ENCODE measurements around the gene RPS19.

The RPS19 gene

DNA sequence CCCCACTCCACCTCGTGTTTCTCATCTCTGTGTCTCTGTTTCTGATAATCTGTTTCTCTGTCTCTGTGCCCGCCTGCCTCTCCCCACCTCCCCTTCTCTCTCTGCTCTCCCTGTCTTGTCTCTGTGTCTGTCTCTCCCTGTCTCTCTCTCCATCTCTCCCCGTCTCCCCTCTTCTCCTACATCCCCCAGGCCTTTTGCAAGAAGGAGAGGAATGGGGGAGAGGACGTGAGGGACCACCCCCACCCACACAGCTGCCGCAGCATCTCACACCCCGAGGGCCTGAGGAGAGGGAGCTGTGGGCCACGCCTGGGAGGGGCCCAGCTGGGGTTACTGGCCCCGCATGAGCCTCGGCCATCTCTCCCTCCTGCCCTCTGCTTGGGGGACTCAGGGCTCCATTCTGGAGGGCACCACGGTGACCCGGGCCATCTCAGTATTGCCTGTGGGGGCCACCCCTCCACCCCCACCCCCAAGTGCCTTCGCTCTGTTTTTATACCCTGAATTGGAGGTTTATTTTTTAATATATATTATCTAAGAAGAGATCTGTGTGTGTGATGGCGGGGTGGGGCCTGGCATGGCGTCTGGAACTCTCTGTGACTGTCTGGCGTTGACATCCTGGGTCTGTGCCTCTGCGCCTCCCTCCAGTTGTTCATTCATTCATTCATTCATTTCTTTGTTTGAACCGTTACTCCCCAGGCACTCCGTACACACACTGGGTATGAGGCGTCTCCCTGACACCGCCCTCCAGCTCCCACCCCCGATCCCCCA lies 47.0 kb downstream of the RPS19 start:
- TF ChIP-seq CTCF (conservative IDR thresholded peaks at IDR 0.05; ENCODE audit: low read depth, low read length) = no peak
- no peak overlapping the region for H3K4me3 ChIP-seq (ENCODE audit: low read depth, low read length)
- DNase-seq (ENCODE audit: low read depth) = no peak

GRCh38 chr19:41907994-41908615 lies 48.0 kb downstream of the RPS19 start:
- TF ChIP-seq CTCF (conservative IDR thresholded peaks at IDR 0.05; ENCODE audit: low read depth, low read length) = no peak
- no peak overlapping the region for H3K4me3 ChIP-seq (ENCODE audit: low read depth, low read length)
- DNase-seq (ENCODE audit: low read depth) = no peak

- no peak overlapping the region for H3K4me3 ChIP-seq (ENCODE audit: low read depth, low read length)
- DNase-seq (ENCODE audit: low read depth) = no peak
- no peak for TF ChIP-seq CTCF (conservative IDR thresholded peaks at IDR 0.05; ENCODE audit: low read depth, low read length)
These were observed 48.8 kb downstream of the RPS19 start for GRCh38 chr19:41908724-41909464.

GRCh38 chr19:41909706-41910105 lies 49.7 kb downstream of the RPS19 start:
- H3K4me3 ChIP-seq (ENCODE audit: low read depth, low read length) = no peak overlapping the region
- no peak for TF ChIP-seq CTCF (conservative IDR thresholded peaks at IDR 0.05; ENCODE audit: low read depth, low read length)
- no peak for DNase-seq (ENCODE audit: low read depth)

GRCh38 chr19:41910240-41910991 lies 50.4 kb downstream of the RPS19 start:
- no peak overlapping the region for H3K4me3 ChIP-seq (ENCODE audit: low read depth, low read length)
- no peak for TF ChIP-seq CTCF (conservative IDR thresholded peaks at IDR 0.05; ENCODE audit: low read depth, low read length)
- no peak for DNase-seq (ENCODE audit: low read depth)

GRCh38 chr19:41910992-41911888 lies 51.2 kb downstream of the RPS19 start:
- TF ChIP-seq CTCF (conservative IDR thresholded peaks at IDR 0.05; ENCODE audit: low read depth, low read length) = no peak

More at GRCh38 chr19:41910992-41911888, 51.2 kb downstream of the RPS19 start:
- H3K4me3 ChIP-seq (ENCODE audit: low read depth, low read length) = no peak overlapping the region
- DNase-seq (ENCODE audit: low read depth) = no peak
